IMR-90 (cell line): ENCODE measurements around the gene RERE. TPM values are rescaled to one million over a fixed set of nuclear protein-coding genes. Genes with fewer than 3 reads are reported as not detected.

ENCODE experiments used
- ATAC-seq: fragments of 200-7000 bp; cut with Tn5 transposase; 2 replicates; pipeline ENCODE4 v1.9.1; 2020; ENCODE audit warnings: low read depth, mild to moderate bottlenecking, moderate library complexity
- BruUV-seq: library from RNA; stranded (reverse); fragments of 400-500 nt; replicated peaks from 2 replicates; lab custom pipeline; 2021; lab: Mats Ljungman, UMichigan
- CTCF ChIA-PET: fragments of 300-600 bp; formaldehyde crosslinking; extraction: SDS; loops from one replicate; lab custom pipeline; 2021; ENCODE audit warnings: antibody characterized with exemption; lab: Yijun Ruan, JAX
- POLR2A ChIA-PET: fragments of 300-600 bp; sonication (Branson Sonifier 250); formaldehyde crosslinking; loops from one replicate; lab custom pipeline; 2022; ENCODE audit warnings: antibody characterized with exemption; ENCODE audit not compliant: unreplicated experiment; lab: Charles Lee
- DNase-seq: peaks from one replicate; pipeline ENCODE4 v3.0.0; 2013
- H2AFZ ChIP-seq: replicated peaks from 2 replicates; pipeline ENCODE3; 2013; ENCODE audit warnings: low read length, mild to moderate bottlenecking; ENCODE audit not compliant: poor library complexity
- H2AK5ac ChIP-seq: 2 replicates; pipeline ENCODE4 v1.6.1; 2013; ENCODE audit warnings: low read depth, low read length, inconsistent platforms
- H2AK9ac ChIP-seq: replicated peaks from 2 replicates; pipeline ENCODE3; 2013; ENCODE audit warnings: mild to moderate bottlenecking, low read depth, low read length, moderate library complexity; ENCODE audit not compliant: poor library complexity
- H2BK120ac ChIP-seq: 2 replicates; pipeline ENCODE4 v1.6.1; 2013; ENCODE audit warnings: low read depth, low read length, inconsistent platforms
- H2BK15ac ChIP-seq: 3 replicates; pipeline ENCODE4 v1.6.1; 2013; ENCODE audit warnings: low read depth, low read length, inconsistent platforms
- H2BK20ac ChIP-seq: 2 replicates; pipeline ENCODE4 v1.6.1; 2013; ENCODE audit warnings: low read depth, mild to moderate bottlenecking, inconsistent platforms, low read length, moderate library complexity
- H2BK5ac ChIP-seq: 2 replicates; pipeline ENCODE4 v1.6.1; 2013; ENCODE audit warnings: mild to moderate bottlenecking, low read depth, low read length, inconsistent platforms; ENCODE audit not compliant: poor library complexity, severe bottlenecking
- H3K14ac ChIP-seq: replicated peaks from 2 replicates; pipeline ENCODE4 v1.6.1; 2013; ENCODE audit warnings: low read depth, low read length, inconsistent platforms
- H3K18ac ChIP-seq: 2 replicates; pipeline ENCODE4 v1.6.1; 2013; ENCODE audit warnings: low read depth, low read length, control low read depth
- H3K23ac ChIP-seq: 2 replicates; pipeline ENCODE4 v1.6.1; 2013; ENCODE audit warnings: low read depth, low read length, inconsistent platforms
- H3K27ac ChIP-seq: 2 replicates; pipeline ENCODE4 v1.5.1; 2013; ENCODE audit warnings: mild to moderate bottlenecking, control low read depth, low read length; ENCODE audit not compliant: insufficient read depth
- H3K27me3 ChIP-seq: 2 replicates; pipeline ENCODE4 v1.6.1; 2013; ENCODE audit warnings: low read length; ENCODE audit not compliant: control insufficient read depth, insufficient read depth
- H3K36me3 ChIP-seq: 2 replicates; pipeline ENCODE4 v1.6.1; 2013; ENCODE audit warnings: low read length, mixed read lengths; ENCODE audit not compliant: control insufficient read depth, insufficient read depth
- H3K4ac ChIP-seq: 2 replicates; pipeline ENCODE4 v1.6.1; 2013; ENCODE audit warnings: low read depth, low read length, inconsistent platforms
- H3K4me1 ChIP-seq: 2 replicates; pipeline ENCODE4 v1.6.1; 2013; ENCODE audit warnings: low read length, mixed read lengths; ENCODE audit not compliant: control insufficient read depth, insufficient read depth
- H3K4me2 ChIP-seq: 2 replicates; pipeline ENCODE4 v1.6.1; 2013; ENCODE audit warnings: low read depth, mild to moderate bottlenecking, control low read depth, low read length, moderate library complexity
- H3K4me3 ChIP-seq: 2 replicates; pipeline ENCODE4 v1.5.1; 2013; ENCODE audit warnings: low read depth, mild to moderate bottlenecking, control low read depth, low read length, moderate library complexity; ENCODE audit not compliant: insufficient read depth
- H3K56ac ChIP-seq: 2 replicates; pipeline ENCODE4 v1.6.1; 2013; ENCODE audit warnings: low read length, inconsistent platforms; ENCODE audit not compliant: insufficient read depth; ENCODE audit errors: extremely low read depth
- H3K79me1 ChIP-seq, 2 experiments: 2 replicates each; pipeline ENCODE4 v1.6.1; 2013; ENCODE audit warnings: low read length in 2 of 2, inconsistent platforms in 1 of 2, low read depth in 1 of 2
- H3K9ac ChIP-seq: 2 replicates; pipeline ENCODE4 v1.6.1; 2013; ENCODE audit warnings: low read depth, low read length, control low read depth
- H3K9me1 ChIP-seq: 2 replicates; pipeline ENCODE4 v1.6.1; 2013; ENCODE audit warnings: low read length, inconsistent platforms; ENCODE audit not compliant: insufficient read depth
- H3K9me3 ChIP-seq: 2 replicates; pipeline ENCODE4 v1.6.1; 2013; ENCODE audit warnings: low read length; ENCODE audit not compliant: control insufficient read depth, insufficient read depth
- H4K20me1 ChIP-seq: 2 replicates; pipeline ENCODE4 v1.6.1; 2013; ENCODE audit warnings: low read length, inconsistent platforms; ENCODE audit not compliant: insufficient read depth
- H4K5ac ChIP-seq: 2 replicates; pipeline ENCODE4 v1.6.1; 2013; ENCODE audit warnings: mild to moderate bottlenecking, low read depth, low read length, control low read depth
- H4K8ac ChIP-seq, 2 experiments: 2 replicates each; pipeline ENCODE4 v1.6.1; 2013; ENCODE audit warnings: low read depth in 2 of 2, low read length in 2 of 2, control low read depth in 1 of 2, inconsistent platforms in 1 of 2
- H4K91ac ChIP-seq: 2 replicates; pipeline ENCODE4 v1.6.1; 2013; ENCODE audit warnings: low read depth, low read length, inconsistent platforms; ENCODE audit not compliant: insufficient read depth
- CEBPB ChIP-seq: IDR thresholded peaks from 2 replicates; pipeline ENCODE4 v1.6.1; 2012; ENCODE audit warnings: low read depth, low read length, improper control_type of control experiment
- FOS ChIP-seq: fragments of 150-350 bp; IDR thresholded peaks from 2 replicates; pipeline ENCODE4 v1.6.1; 2016; ENCODE audit warnings: low read depth, low read length
- NFE2L2 ChIP-seq: fragments of 150-350 bp; IDR thresholded peaks from 2 replicates; pipeline ENCODE4 v1.6.1; 2016; ENCODE audit warnings: low read depth, mild to moderate bottlenecking, low read length
- RAD21 ChIP-seq: IDR thresholded peaks from 2 replicates; pipeline ENCODE4 v1.6.1; 2012; ENCODE audit warnings: low read length, improper control_type of control experiment
- RCOR1 ChIP-seq: IDR thresholded peaks from 2 replicates; pipeline ENCODE4 v1.6.1; 2012; ENCODE audit warnings: mild to moderate bottlenecking, low read length, improper control_type of control experiment; ENCODE audit not compliant: insufficient replicate concordance
- WGBS, 2 experiments: methylation state at CpG; one replicate each; pipeline versions ENCODE4 v1.1.5 to v1.1.7; 2013; ENCODE audit warnings: missing lambda C conversion rate in 2 of 2; ENCODE audit not compliant: insufficient read length in 1 of 2; ENCODE audit errors: extremely low coverage in 2 of 2; 5-methylcytosine and 5-hydroxymethylcytosine counted together
- dilution Hi-C: fragments of 300-500 bp; cut with HindIII; formaldehyde crosslinking; loops from one replicate; pipeline ENCODE4 v1.14.3; 2018; ENCODE audit warnings: low sequenced_read_pairs; ENCODE audit not compliant: unreplicated experiment
- in situ Hi-C: fragments of 300-500 bp; cut with MboI; formaldehyde crosslinking; loops from 3 replicates; pipeline ENCODE4 v1.14.3; 2019; ENCODE audit warnings: low sequenced_read_pairs, inconsistent platforms, mixed read lengths
- intact Hi-C: fragments of 100-400 bp; cut with micrococcal nuclease; formaldehyde crosslinking; loops from 2 replicates; pipeline ENCODE4 v1.10.0; 2022
- polyA plus RNA-seq, 3 experiments: library from polyadenylated mRNA; depleted of rRNA; stranded (reverse); fragments of >200 nt; gene quantifications; 2 replicates each; pipeline ENCODE4 v1.2.3, GENCODE V29; 2012; ENCODE audit warnings: low replicate concordance in 1 of 3
- total RNA-seq: library from RNA; depleted of rRNA; stranded (reverse); fragments of >200 nt; gene quantifications from 2 replicates; pipeline ENCODE4 v1.2.3, GENCODE V29; 2012
- TF ChIP-seq, protein P1 (sequence below): conservative IDR thresholded peaks from 2 replicates; pipeline ENCODE4 v1.5.1; 2012; ENCODE audit warnings: mild to moderate bottlenecking, low read depth, low read length, improper control_type of control experiment

RERE gene
- total and polyA plus RNA-seq, 2 of the 4 experiments (the other 2 are of a cell fraction) = 11.5 to 25.1 TPM

DNA sequence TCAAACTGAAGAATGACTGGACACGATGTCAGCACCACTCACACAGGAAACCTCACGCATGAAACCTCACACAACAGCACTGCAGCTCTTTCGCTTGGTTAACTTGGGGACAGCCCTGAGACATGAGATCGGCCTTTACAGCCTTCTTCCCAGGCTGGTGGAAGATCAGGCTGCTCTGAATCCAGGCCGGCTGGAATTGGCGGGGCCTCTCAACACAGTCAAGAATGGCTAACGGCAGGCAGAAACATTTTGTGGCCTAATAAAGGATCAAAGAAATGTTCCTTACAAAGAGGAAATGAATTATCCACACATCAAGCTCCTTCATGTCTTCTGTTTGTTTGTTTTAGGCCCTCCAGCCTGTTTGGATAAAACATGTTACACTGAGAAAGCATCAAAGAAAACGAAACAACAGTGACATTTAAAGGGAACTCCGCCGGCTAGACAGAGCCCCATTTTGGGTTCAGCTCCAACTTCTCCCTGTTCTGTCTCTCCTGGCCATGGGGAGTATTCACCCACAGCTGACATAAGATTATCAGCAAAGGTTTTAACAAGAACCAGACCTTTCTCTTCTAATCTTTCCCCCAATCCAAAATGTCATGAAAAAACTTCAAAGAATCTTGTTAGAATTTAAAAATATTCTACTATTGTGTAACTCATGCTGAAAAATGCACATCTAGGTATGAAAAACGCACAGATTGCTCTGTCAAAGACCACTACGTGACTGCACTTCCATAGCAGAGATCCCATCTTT lies 368.4 kb downstream of the RERE start:
- peak overlapping the region; percentile 82 for H3K56ac ChIP-seq
- H2AK5ac ChIP-seq = peak overlapping the region; percentile 81
- peak overlapping the region; percentile 31; the same call in 1 of the 2 replicates for H3K4me3 ChIP-seq
- peak overlapping the region; percentile 83 for H2AFZ ChIP-seq
- TF ChIP-seq CEBPB = peak; percentile 52
- no peak for TF ChIP-seq RCOR1
- TF ChIP-seq FOS = no peak
- TF ChIP-seq, protein P1, sequence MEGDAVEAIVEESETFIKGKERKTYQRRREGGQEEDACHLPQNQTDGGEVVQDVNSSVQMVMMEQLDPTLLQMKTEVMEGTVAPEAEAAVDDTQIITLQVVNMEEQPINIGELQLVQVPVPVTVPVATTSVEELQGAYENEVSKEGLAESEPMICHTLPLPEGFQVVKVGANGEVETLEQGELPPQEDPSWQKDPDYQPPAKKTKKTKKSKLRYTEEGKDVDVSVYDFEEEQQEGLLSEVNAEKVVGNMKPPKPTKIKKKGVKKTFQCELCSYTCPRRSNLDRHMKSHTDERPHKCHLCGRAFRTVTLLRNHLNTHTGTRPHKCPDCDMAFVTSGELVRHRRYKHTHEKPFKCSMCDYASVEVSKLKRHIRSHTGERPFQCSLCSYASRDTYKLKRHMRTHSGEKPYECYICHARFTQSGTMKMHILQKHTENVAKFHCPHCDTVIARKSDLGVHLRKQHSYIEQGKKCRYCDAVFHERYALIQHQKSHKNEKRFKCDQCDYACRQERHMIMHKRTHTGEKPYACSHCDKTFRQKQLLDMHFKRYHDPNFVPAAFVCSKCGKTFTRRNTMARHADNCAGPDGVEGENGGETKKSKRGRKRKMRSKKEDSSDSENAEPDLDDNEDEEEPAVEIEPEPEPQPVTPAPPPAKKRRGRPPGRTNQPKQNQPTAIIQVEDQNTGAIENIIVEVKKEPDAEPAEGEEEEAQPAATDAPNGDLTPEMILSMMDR = no peak
- no peak for TF ChIP-seq RAD21
- no peak for TF ChIP-seq NFE2L2
- POLR2A ChIA-PET = no interaction called here
- peaks cover 14% of the 10 kb centered on the region; the same call in 1 of the 2 replicates for H4K20me1 ChIP-seq
- peak overlapping the region; percentile 69 to 83 for H4K8ac ChIP-seq
- peak overlapping the region; percentile 60 for H2BK120ac ChIP-seq
- H3K4me2 ChIP-seq = peak overlapping the region; percentile 96
- H2AK9ac ChIP-seq = peak overlapping the region; percentile 74
- H3K36me3 ChIP-seq = peaks cover 8% of the 10 kb centered on the region; the same call in 1 of the 2 replicates
- peak overlapping the region; percentile 97 for H3K27ac ChIP-seq
- H3K9me3 ChIP-seq = no peaks in the 10 kb centered on the region
- H2BK5ac ChIP-seq = peak overlapping the region; percentile 94
- peak overlapping the region; percentile 97 for H3K18ac ChIP-seq
- H3K14ac ChIP-seq = peak overlapping the region; percentile 89
- peaks cover 18% of the 10 kb centered on the region for H3K4me1 ChIP-seq
- intact Hi-C loops = no loop called here
- ATAC-seq (peak; percentile 73), DNase-seq (peak; percentile 63)
- H2BK15ac ChIP-seq = peak overlapping the region; percentile 72; the same call in 1 of the 3 replicates
- H3K27me3 ChIP-seq = no peaks in the 10 kb centered on the region
- H2BK20ac ChIP-seq = no peak overlapping the region; the same call in none of the 2 replicates
- H4K91ac ChIP-seq = peak overlapping the region; percentile 95
- dilution Hi-C loops = no loop called here
- H3K9ac ChIP-seq = peak overlapping the region; percentile 83
- 17% methylated on average over 3 of the region's 12 CpGs; no CpG with 5 or more reads in 1 of the 2 experiments for WGBS, 2 experiments
- H3K79me1 ChIP-seq = peaks cover 46 to 67% of the 10 kb centered on the region in 2 experiments
- BruUV-seq = no TSS peak
- H3K9me1 ChIP-seq = peaks cover 17% of the 10 kb centered on the region
- in situ Hi-C loops = no loop called here
- peak overlapping the region; percentile 98 for H4K5ac ChIP-seq
- CTCF ChIA-PET = interaction anchor here (0.7 to 1.9 kb wide), 4 partner anchors 10 to 409 kb away, joined by 3 to 5 read pairs (median 3); no protein-coding TSS in a partner anchor
- peak overlapping the region; percentile 98 for H3K23ac ChIP-seq
- peak overlapping the region; percentile 87 for H3K4ac ChIP-seq
